ENCODE measurements around the gene HSD3B2.
"Not testable (repeated sequence)": the region's sequence is repeated elsewhere in the genome, so short reads cannot be mapped to it uniquely, and the experiment has no call there.

The HSD3B2 gene

GRCh38 chr1:119414950-119415349 lies at the start of gene HSD3B2:
Gene HSD3B2, plus strand, starts transcription at chr1:119415150. Its CDS starts 270 bp downstream, at chr1:119415420.
- no peak for DNase-seq (ENCODE audit: low spot score)

GRCh38 chr1:119366424-119366823 lies 48.5 kb upstream of the HSD3B2 start:
- no peak for DNase-seq (ENCODE audit: low spot score)

- no peak for DNase-seq (ENCODE audit: low spot score)
These were observed 47.4 kb upstream of the HSD3B2 start for GRCh38 chr1:119367432-119368124.

DNA sequence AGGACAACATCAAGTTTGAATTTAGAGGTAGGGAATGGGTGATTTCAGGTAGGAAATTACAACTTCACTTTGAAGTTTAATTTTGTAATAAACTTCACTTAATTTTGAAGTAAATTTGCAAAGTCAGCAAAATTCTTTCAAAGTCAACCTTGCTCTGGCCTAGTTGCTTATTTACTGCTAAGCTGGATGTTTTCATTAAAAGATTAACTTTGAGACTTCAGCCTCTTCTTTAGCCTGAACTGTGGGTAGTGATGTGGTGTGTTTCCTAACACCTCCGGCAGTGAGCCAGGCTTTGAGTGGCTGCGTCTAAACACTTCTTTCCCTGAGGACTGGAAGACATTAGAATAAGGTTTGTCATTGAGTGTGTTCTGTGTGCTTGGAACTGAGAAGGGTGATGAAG lies 46.4 kb upstream of the HSD3B2 start, which contains the start of gene HAO2:
Gene HAO2, plus strand, starts transcription at position 232 of the 400 bp plus-strand sequence. CDS start 12,301 bp downstream, outside the sequence.
- no peak for DNase-seq (ENCODE audit: low spot score)

GRCh38 chr1:119370748-119371147 lies 44.2 kb upstream of the HSD3B2 start:
- no peak for DNase-seq (ENCODE audit: low spot score)

GRCh38 chr1:119371815-119372214 lies 43.1 kb upstream of the HSD3B2 start:
- DNase-seq (ENCODE audit: low spot score), result no peak

DNA sequence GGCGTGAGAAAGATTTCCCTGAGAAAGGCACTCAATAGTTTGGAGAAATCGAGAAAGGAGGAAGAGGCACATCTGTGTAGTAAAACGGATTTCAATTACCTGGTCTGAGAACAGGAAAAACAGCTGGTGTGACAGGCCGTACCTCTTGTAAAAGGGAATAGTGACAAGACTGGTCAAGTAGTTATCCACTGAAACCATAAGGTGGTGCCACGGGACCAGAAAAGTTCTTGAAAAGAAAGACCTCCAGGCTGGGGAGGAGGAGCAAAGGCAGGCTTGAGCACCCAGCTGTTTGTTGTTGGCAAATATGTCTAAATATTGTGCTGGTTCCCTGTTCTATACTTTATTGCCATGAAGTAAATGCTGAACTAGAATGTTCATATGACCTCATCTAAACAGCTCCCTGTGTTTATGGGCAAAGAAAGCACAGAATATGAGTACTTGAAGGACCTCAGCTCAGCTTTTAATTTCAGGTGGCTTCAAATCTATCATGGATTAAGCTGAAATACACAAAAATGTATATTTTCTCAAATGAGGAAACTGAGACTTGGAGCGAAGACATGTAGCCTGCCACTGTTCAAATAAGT lies 42.4 kb upstream of the HSD3B2 start:
- DNase-seq (ENCODE audit: low spot score), result no peak

DNA sequence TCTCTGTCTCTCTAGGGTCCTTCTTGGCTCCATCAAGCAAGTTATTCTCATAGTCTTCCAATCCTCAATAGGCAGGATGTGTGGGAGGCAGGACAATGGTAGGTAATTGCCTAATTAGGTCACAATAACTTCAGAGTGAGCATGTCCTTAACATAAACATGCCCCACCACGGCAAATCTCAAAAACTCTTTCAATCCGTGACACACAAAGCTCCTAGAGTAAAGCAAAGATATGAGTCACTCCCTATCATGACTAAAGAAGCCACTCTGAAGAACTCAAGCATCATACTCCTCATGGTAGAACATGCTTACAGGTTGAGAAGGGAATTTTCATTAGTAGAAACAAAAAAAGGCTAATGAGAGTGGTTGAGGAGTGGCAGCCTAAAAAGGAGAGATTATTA lies 41.5 kb upstream of the HSD3B2 start:
- no peak for DNase-seq (ENCODE audit: low spot score)

- no peak for DNase-seq (ENCODE audit: low spot score)
These were observed 40.6 kb upstream of the HSD3B2 start for GRCh38 chr1:119374208-119374874.

DNA sequence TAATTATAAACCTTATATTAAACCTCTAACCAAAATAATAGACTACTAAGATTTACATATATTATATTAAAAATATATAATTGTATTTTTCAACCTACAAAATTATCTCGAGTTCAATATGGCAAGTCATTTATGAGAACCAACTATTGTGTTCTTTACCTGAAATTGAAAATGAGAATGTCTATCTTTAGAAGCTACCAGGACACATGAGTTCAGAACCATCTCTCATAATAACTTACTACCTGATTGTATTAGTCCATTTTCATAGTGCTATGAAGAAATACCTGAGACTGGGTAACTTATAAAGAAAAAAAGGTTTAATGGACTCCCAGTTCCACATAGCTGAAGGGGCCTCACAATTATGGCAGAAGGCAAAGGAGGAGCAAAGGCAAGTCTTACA lies 39.6 kb upstream of the HSD3B2 start:
- DNase-seq (ENCODE audit: low spot score), result no peak

DNA sequence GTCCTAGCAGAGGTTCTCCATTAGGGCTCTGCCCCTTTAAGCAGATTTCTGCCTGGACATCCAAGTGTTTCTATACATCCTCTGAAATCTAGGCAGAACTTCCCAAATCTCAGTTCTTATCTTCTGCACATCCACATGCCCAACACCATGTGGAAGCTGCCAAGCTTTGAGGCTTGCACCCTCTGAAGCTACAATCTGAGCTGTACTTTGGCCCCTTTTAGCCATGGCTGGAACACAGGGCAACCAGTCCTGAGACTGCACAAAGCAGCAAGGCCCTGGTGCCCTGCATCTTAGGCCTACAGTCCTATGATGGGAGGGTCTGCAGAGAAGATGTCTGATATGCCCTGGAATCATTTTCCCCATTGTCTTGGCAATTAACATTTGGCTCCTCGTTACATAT lies 38.4 kb upstream of the HSD3B2 start:
- no peak for DNase-seq (ENCODE audit: low spot score)

DNA sequence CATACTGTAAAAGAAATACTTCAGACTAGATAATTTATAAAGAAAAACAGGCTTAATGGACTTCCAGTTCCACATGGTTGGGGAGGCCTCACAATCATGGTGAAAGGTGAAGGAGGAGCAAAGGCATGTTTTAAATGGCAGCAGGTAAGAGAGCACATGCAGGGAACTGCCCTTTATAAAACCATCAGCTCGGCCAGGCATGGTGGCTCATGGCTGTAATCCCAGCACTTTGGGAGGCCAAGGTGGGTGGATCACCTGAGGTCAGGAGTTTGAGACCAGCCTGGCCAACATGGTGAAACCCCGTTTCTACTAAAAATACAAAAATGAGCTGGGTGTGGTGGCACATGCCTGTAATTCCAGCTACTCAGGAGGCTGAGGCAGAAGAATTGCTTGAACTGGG lies 37.4 kb upstream of the HSD3B2 start:
- DNase-seq (ENCODE audit: low spot score), result not testable (repeated sequence)

- DNase-seq (ENCODE audit: low spot score), result no peak
These were observed 35.8 kb upstream of the HSD3B2 start for GRCh38 chr1:119379117-119379516.

DNA sequence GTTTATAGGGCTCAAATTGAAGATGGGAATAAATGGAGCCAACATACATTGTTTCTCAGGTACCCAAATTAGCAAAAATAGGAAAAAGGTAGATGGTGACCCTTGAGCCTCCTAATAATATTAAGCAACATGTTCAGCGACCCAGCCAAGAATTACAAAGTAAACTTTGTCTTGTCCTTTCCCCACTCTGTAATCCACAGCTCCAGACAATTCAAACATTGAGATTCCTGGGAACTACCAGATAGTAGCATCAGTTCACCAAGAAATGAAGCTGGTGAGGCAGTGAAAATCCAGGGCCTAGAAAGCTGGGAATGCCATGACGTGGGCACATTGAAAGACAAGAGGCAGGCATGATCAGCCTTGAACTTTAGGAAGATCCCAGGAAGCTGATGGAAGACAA lies 34.6 kb upstream of the HSD3B2 start:
- DNase-seq (ENCODE audit: low spot score), result no peak

- no peak for DNase-seq (ENCODE audit: low spot score)
These were observed 33.8 kb upstream of the HSD3B2 start for GRCh38 chr1:119380983-119381662.

DNA sequence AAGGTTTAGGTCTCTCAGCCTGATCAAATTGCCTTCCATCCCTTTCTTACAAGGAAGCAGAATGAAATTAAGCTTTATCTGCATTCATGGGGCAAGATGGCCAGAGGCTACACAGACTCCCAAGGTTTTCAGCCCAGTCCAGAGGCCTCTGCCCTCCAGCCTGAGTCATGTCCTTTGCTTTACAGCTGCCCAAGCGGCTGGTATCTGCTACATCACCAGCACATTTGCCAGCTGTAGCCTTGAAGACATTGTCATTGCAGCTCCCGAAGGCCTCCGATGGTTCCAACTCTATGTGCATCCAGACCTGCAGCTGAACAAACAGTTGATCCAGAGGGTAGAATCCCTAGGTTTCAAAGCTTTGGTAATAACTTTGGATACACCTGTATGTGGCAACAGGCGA lies 30.4 kb upstream of the HSD3B2 start:
- DNase-seq (ENCODE audit: low spot score), result no peak

- no peak for DNase-seq (ENCODE audit: low spot score)
These were observed 29.3 kb upstream of the HSD3B2 start for GRCh38 chr1:119385650-119386049.

GRCh38 chr1:119387858-119388257 lies 27.1 kb upstream of the HSD3B2 start:
- DNase-seq (ENCODE audit: low spot score), result no peak

GRCh38 chr1:119388450-119388849 lies 26.5 kb upstream of the HSD3B2 start:
- DNase-seq (ENCODE audit: low spot score), result no peak

DNA sequence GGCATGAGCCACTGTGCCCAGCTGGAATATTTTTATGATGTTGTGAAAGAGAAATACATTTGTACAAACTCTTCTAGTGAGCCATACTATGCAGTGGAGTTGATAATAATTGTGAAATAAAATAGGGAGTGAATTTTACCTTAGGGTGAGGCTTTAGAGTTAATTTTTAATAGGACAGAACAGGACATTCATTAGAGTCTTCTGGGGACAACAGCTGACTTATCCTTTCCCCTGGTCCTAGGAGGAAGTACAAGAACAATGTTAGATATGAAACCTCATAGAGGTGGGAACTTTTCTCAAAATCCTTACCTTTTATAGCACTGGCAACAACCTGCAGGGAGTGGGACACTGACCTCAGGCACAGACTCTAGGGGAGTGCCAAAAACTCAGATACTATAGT lies 24.4 kb upstream of the HSD3B2 start:
- no peak for DNase-seq (ENCODE audit: low spot score)

DNA sequence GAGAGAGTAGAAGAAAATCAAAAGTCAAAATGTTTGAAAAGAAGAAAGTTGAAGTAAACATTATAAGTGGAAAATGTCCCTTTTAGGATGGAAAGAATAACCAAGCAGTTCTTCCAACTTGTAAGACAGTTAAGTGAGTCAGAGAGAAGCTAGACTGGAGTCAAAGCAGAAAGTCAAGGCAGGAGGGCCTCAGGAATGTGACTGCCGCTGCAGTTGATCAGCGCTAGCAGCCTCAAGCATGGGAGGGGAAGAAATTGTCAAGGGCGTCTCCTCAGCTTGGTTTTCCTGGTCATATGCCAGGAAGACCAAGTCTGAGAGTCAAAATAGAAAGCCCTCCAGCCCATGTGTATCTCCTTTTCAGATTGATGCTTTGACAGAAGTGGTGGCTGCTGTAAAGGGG lies 23.2 kb upstream of the HSD3B2 start:
- no peak for DNase-seq (ENCODE audit: low spot score)

DNA sequence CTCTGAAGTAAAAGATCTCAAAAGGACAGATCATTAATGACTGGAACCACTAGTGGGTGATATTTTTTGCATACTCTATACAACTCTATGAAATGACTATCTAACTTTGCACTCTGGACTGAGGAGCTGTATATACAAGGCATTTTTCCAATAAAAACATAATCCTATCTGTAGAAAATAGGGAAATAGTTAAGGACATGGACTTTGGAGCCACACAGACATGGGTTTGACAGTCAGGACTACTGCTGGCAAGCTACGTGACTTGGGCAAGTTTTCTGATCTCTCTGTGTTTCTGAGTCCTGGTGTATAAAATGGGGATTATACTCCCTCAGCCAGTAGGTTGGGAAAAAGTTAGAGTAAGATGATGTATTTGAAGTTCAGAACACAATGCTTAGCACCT lies 20.9 kb upstream of the HSD3B2 start:
- no peak for DNase-seq (ENCODE audit: low spot score)

GRCh38 chr1:119396982-119397381 lies 18.0 kb upstream of the HSD3B2 start:
- DNase-seq (ENCODE audit: low spot score), result no peak

Data from hematopoietic multipotent progenitor cell treated with erythropoietin and hydrocortisone succinate and interleukin-3 and kit ligand, for 17 days (in vitro differentiated cells).